A673 (cell line): Measurements from ENCODE around the gene PRKCB. TPM values are rescaled to one million over a fixed set of nuclear protein-coding genes. Genes with fewer than 3 reads are reported as not detected.
"Not testable (repeated sequence)": the region's sequence is repeated elsewhere in the genome, so short reads cannot be mapped to it uniquely, and the experiment has no call there.

Experiments
- BruUV-seq: library from RNA; stranded (reverse); fragments of 400-500 nt; replicated peaks from 2 replicates; lab custom pipeline; 2021; lab: Mats Ljungman, UMichigan
- CTCF ChIA-PET: fragments of 300-600 bp; sonication (Branson Sonifier 250); formaldehyde crosslinking; loops from one replicate; lab custom pipeline; 2022; ENCODE audit warnings: antibody characterized with exemption; lab: Charles Lee
- POLR2A ChIA-PET: fragments of 300-600 bp; sonication (Branson Sonifier 250); formaldehyde crosslinking; loops from one replicate; lab custom pipeline; 2022; ENCODE audit warnings: antibody characterized with exemption; ENCODE audit not compliant: low non-redundant PET; lab: Charles Lee
- DNase-seq: peaks from one replicate; pipeline ENCODE4 v3.0.0-alpha.2; 2015; ENCODE audit warnings: low spot score
- H3K27ac ChIP-seq: fragments of 200-600 bp; sonication (generic); 2 replicates; pipeline ENCODE4 v1.5.1; 2016; ENCODE audit warnings: mixed run types, low read depth, mild to moderate bottlenecking, mixed read lengths, antibody characterized with exemption, low read length; ENCODE audit not compliant: poor library complexity, severe bottlenecking
- H3K27me3 ChIP-seq: fragments of 200-600 bp; sonication (generic); replicated peaks from 2 replicates; pipeline ENCODE4 v1.6.1; 2017; ENCODE audit warnings: mixed run types, low read depth, mild to moderate bottlenecking, mixed read lengths, antibody characterized with exemption, low read length; ENCODE audit not compliant: insufficient read depth, poor library complexity
- H3K36me3 ChIP-seq: fragments of 200-600 bp; sonication (generic); 2 replicates; pipeline ENCODE4 v1.6.1; 2016; ENCODE audit warnings: mixed run types, mild to moderate bottlenecking, mixed read lengths, antibody characterized with exemption, low read length; ENCODE audit not compliant: insufficient read depth, poor library complexity, severe bottlenecking
- H3K4me1 ChIP-seq: fragments of 200-600 bp; sonication (generic); 2 replicates; pipeline ENCODE4 v1.6.1; 2017; ENCODE audit warnings: mixed run types, mild to moderate bottlenecking, mixed read lengths, antibody characterized with exemption, low read length; ENCODE audit not compliant: insufficient read depth, poor library complexity, severe bottlenecking
- H3K4me3 ChIP-seq: fragments of 200-600 bp; sonication (generic); 2 replicates; pipeline ENCODE4 v1.5.1; 2016; ENCODE audit warnings: low read depth, mixed run types, mild to moderate bottlenecking, mixed read lengths, low read length; ENCODE audit not compliant: poor library complexity, severe bottlenecking
- H3K9me3 ChIP-seq: fragments of 200-600 bp; sonication (generic); 2 replicates; pipeline ENCODE4 v1.6.1; 2016; ENCODE audit warnings: mixed run types, low read depth, mild to moderate bottlenecking, mixed read lengths, antibody characterized with exemption, low read length; ENCODE audit not compliant: poor library complexity, severe bottlenecking
- EZH2 ChIP-seq: fragments of 200-600 bp; sonication (generic); IDR thresholded peaks from 2 replicates; pipeline ENCODE4 v1.6.1; 2017; ENCODE audit warnings: borderline replicate concordance, low read depth, mild to moderate bottlenecking, mixed read lengths, antibody characterized with exemption, low read length; ENCODE audit not compliant: poor library complexity, severe bottlenecking
- intact Hi-C: fragments of 100-400 bp; cut with micrococcal nuclease; formaldehyde crosslinking; loops from one replicate; pipeline ENCODE4 v1.10.0; 2022; ENCODE audit not compliant: unreplicated experiment
- total RNA-seq: library from RNA; stranded (reverse); gene quantifications from 2 replicates; pipeline ENCODE4 v1.2.3, GENCODE V29; 2021
- TF ChIP-seq, protein P1 (sequence below): fragments of 300-800, 200-600 bp; sonication (generic); conservative IDR thresholded peaks from 2 replicates; pipeline ENCODE4 v1.5.1; 2017; ENCODE audit warnings: low read depth, mild to moderate bottlenecking, antibody characterized with exemption, low read length, moderate library complexity, mixed read lengths

PRKCB gene
- total RNA-seq, 1 experiment from 2014 or later = 171 TPM

DNA sequence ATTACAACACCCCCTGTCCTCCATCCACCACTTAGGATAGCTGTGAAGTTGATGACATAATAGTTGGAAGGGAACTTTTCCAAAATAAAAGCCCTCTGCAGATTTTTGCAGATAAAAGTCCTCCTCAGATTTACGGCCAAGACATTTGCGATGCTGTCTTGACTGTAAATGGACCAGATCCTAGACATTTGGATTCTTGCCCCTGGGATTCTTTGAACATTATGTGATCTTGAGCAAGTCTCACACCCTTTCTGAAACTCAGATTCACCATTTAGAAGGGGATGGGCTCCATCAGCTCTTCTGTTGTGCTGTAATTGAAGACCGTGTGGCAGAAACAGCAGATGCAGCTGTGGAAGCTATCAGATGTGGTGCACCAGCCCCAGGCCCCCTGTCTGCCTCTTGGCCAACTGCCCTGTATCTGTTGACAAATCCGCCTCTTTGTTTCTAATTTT lies 266.5 kb downstream of the PRKCB start:
- Histone ChIP-seq H3K4me3 (no peak overlapping the region), H3K27ac (no peak overlapping the region), H3K4me1 (peaks cover 28% of the 10 kb centered on the region), H3K36me3 (no peaks in the 10 kb centered on the region), H3K27me3 (no peaks in the 10 kb centered on the region), H3K9me3 (no peaks in the 10 kb centered on the region)
- BruUV-seq = no TSS peak
- TF ChIP-seq, protein P1, sequence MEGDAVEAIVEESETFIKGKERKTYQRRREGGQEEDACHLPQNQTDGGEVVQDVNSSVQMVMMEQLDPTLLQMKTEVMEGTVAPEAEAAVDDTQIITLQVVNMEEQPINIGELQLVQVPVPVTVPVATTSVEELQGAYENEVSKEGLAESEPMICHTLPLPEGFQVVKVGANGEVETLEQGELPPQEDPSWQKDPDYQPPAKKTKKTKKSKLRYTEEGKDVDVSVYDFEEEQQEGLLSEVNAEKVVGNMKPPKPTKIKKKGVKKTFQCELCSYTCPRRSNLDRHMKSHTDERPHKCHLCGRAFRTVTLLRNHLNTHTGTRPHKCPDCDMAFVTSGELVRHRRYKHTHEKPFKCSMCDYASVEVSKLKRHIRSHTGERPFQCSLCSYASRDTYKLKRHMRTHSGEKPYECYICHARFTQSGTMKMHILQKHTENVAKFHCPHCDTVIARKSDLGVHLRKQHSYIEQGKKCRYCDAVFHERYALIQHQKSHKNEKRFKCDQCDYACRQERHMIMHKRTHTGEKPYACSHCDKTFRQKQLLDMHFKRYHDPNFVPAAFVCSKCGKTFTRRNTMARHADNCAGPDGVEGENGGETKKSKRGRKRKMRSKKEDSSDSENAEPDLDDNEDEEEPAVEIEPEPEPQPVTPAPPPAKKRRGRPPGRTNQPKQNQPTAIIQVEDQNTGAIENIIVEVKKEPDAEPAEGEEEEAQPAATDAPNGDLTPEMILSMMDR = no peak
- TF ChIP-seq EZH2 = no peak
- peak; percentile 56 for DNase-seq
- intact Hi-C loops = no loop called here
- CTCF ChIA-PET = no interaction called here
- POLR2A ChIA-PET = no interaction called here

DNA sequence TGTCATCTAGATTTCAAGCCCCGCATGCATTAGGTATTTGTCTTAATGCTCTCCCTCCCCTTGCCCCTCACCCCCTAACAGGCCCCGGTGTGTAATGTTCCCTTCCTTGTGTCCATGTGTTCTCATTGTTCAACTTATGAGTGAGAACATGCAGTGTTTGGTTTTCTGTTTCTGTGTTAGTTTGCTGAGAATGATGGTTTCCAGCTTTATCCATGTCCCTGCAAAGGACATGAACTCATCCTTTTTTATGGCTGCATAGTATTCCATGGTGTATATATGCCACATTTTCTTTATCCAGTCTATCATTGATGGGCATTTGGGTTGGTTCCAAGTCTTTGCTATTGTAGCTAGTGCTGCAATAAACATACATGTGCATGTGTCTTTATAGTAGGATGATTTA lies 269.7 kb downstream of the PRKCB start:
- BruUV-seq, H3K27ac ChIP-seq, H3K9me3 ChIP-seq, DNase-seq, H3K27me3 ChIP-seq, H3K4me3 ChIP-seq, H3K36me3 ChIP-seq, intact Hi-C loops, POLR2A ChIA-PET, CTCF ChIA-PET: not testable (repeated sequence)
- H3K4me1 ChIP-seq = peaks cover 11% of the 10 kb centered on the region

DNA sequence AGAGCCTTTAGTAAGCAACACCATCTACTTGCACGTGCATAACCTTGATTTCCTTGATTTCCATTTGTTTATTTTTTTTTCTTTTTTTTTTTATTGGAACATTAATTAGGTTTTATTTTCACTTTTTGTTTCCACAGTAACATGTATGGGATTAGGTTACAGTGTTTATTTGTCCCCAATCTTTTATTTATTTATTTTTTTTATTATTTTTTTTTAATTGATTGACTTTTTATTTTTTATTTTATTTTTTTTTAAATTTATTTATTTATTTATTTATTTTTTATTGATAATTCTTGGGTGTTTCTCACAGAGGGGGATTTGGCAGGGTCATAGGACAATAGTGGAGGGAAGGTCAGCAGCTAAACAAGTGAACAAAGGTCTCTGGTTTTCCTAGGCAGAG lies 272.3 kb downstream of the PRKCB start:
- H3K36me3 ChIP-seq, H3K9me3 ChIP-seq, BruUV-seq, H3K4me3 ChIP-seq, DNase-seq, POLR2A ChIA-PET, intact Hi-C loops, H3K27me3 ChIP-seq, H3K4me1 ChIP-seq, H3K27ac ChIP-seq, CTCF ChIA-PET: not testable (repeated sequence)

DNA sequence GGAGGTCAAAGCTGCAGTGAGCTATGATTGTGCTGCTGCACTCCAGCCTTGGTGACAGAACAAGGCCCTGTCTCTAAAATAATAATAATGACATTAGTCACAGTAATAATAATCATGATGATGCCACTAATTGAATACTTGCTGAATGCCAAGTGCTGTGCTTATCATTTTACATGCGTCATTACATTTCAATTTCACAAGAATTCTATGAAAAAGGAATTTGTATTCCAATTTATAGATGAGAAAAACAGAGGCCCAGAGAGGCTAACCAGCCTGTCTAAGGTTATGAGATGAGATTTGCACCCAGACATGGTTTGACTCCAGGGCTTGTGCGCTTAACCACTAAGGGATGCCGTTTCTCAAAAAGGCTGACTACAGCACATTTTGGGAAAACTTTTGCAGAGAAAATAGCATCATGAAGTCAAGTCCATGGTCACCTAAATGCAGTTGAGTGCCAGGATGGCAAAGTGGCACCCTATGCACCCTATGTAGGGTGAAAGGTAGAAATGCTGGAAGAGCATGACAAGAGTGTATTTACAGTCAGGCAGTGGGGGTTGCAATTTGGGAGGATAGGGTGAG lies 276.0 kb downstream of the PRKCB start:
- TF ChIP-seq, protein P1 = no peak
- TF ChIP-seq EZH2 = no peak
- Histone ChIP-seq H3K27me3 (no peaks in the 10 kb centered on the region), H3K4me1 (peaks cover 8% of the 10 kb centered on the region), H3K36me3 (peaks cover 4% of the 10 kb centered on the region), H3K27ac (no peak overlapping the region), H3K9me3 (no peaks in the 10 kb centered on the region), H3K4me3 (no peak overlapping the region)
- intact Hi-C loops = no loop called here
- no TSS peak for BruUV-seq
- DNase-seq = no peak
- POLR2A ChIA-PET = no interaction called here
- CTCF ChIA-PET = no interaction called here
